HEK293 (cell line): ENCODE results near the gene GNB3.

Experiments used
- BCL11A ChIP-seq: fragments of 450-650 bp; formaldehyde crosslinking; IDR thresholded peaks from 2 replicates; pipeline ENCODE4 v1.5.1; 2016; ENCODE audit warnings: low read depth, missing biosample characterization, missing genetic modification characterization
- BCL11B ChIP-seq: fragments of 450-650 bp; formaldehyde crosslinking; IDR thresholded peaks from 2 replicates; pipeline ENCODE4 v1.5.1; 2016; ENCODE audit warnings: low read depth, missing biosample characterization, missing genetic modification characterization
- GLIS2 ChIP-seq: fragments of 450-650 bp; formaldehyde crosslinking; IDR thresholded peaks from 2 replicates; pipeline ENCODE4 v1.5.1; 2016; ENCODE audit warnings: missing biosample characterization, missing genetic modification characterization
- PATZ1 ChIP-seq: fragments of 450-650 bp; formaldehyde crosslinking; IDR thresholded peaks from 2 replicates; pipeline ENCODE4 v1.5.1; 2016; ENCODE audit warnings: missing biosample characterization, missing genetic modification characterization
- ZNF121 ChIP-seq: fragments of 450-650 bp; formaldehyde crosslinking; IDR thresholded peaks from 2 replicates; pipeline ENCODE4 v1.5.1; 2016; ENCODE audit warnings: missing biosample characterization, missing genetic modification characterization
- ZNF174 ChIP-seq: fragments of 450-650 bp; formaldehyde crosslinking; IDR thresholded peaks from 2 replicates; pipeline ENCODE4 v1.5.0; 2017; ENCODE audit warnings: missing biosample characterization, mild to moderate bottlenecking, missing genetic modification characterization
- ZNF23 ChIP-seq: fragments of 450-650 bp; formaldehyde crosslinking; IDR thresholded peaks from 2 replicates; pipeline ENCODE4 v1.5.1; 2016; ENCODE audit warnings: missing biosample characterization, missing genetic modification characterization, borderline replicate concordance
- ZNF248 ChIP-seq: fragments of 450-650 bp; formaldehyde crosslinking; IDR thresholded peaks from 2 replicates; pipeline ENCODE4 v1.5.1; 2017; ENCODE audit warnings: missing biosample characterization, missing genetic modification characterization
- ZNF292 ChIP-seq: fragments of 450-650 bp; formaldehyde crosslinking; IDR thresholded peaks from 2 replicates; pipeline ENCODE4 v1.5.1; 2016; ENCODE audit warnings: low read depth, missing biosample characterization, missing genetic modification characterization, borderline replicate concordance
- ZNF335 ChIP-seq: fragments of 450-650 bp; formaldehyde crosslinking; conservative IDR thresholded peaks from 2 replicates; pipeline ENCODE4 v1.5.1; 2016; ENCODE audit warnings: missing biosample characterization, missing genetic modification characterization
- ZNF416 ChIP-seq: fragments of 450-650 bp; formaldehyde crosslinking; IDR thresholded peaks from 2 replicates; pipeline ENCODE4 v1.5.1; 2016; ENCODE audit warnings: missing biosample characterization, missing genetic modification characterization
- ZNF530 ChIP-seq: fragments of 450-650 bp; formaldehyde crosslinking; IDR thresholded peaks from 2 replicates; pipeline ENCODE4 v1.5.1; 2016; ENCODE audit warnings: low read depth, missing biosample characterization, missing genetic modification characterization
- ZNF549 ChIP-seq: fragments of 450-650 bp; IDR thresholded peaks from 2 replicates; pipeline ENCODE4 v1.5.1; 2018; ENCODE audit warnings: missing biosample characterization, missing genetic modification characterization, mild to moderate bottlenecking, inconsistent platforms, moderate library complexity
- ZNF561 ChIP-seq: fragments of 450-650 bp; IDR thresholded peaks from 2 replicates; pipeline ENCODE4 v1.5.1; 2018; ENCODE audit warnings: missing biosample characterization, missing genetic modification characterization, borderline replicate concordance
- ZNF571 ChIP-seq: fragments of 450-650 bp; formaldehyde crosslinking; IDR thresholded peaks from 2 replicates; pipeline ENCODE4 v1.5.0; 2017; ENCODE audit warnings: missing biosample characterization, missing genetic modification characterization
- ZNF624 ChIP-seq: fragments of 450-650 bp; formaldehyde crosslinking; IDR thresholded peaks from 2 replicates; pipeline ENCODE4 v1.5.1; 2017; ENCODE audit warnings: missing biosample characterization, missing genetic modification characterization
- ZNF626 ChIP-seq: fragments of 450-650 bp; sonication (Bioruptor Pico); formaldehyde crosslinking; IDR thresholded peaks from 2 replicates; pipeline ENCODE4 v1.5.1; 2018; ENCODE audit warnings: missing biosample characterization, missing genetic modification characterization, inconsistent platforms
- ZNF660 ChIP-seq: fragments of 450-650 bp; IDR thresholded peaks from 2 replicates; pipeline ENCODE4 v1.5.1; 2018; ENCODE audit warnings: missing biosample characterization, mild to moderate bottlenecking, missing genetic modification characterization
- ZNF707 ChIP-seq: fragments of 450-650 bp; formaldehyde crosslinking; IDR thresholded peaks from 2 replicates; pipeline ENCODE4 v1.5.1; 2016; ENCODE audit warnings: missing biosample characterization, missing genetic modification characterization
- ZNF768 ChIP-seq: fragments of 450-650 bp; formaldehyde crosslinking; IDR thresholded peaks from 2 replicates; pipeline ENCODE4 v1.5.1; 2018; ENCODE audit warnings: missing biosample characterization, mild to moderate bottlenecking, missing genetic modification characterization
- ZNF843 ChIP-seq: fragments of 450-650 bp; formaldehyde crosslinking; IDR thresholded peaks from 2 replicates; pipeline ENCODE4 v1.5.1; 2016; ENCODE audit warnings: missing biosample characterization, missing genetic modification characterization
- TF ChIP-seq, protein P1 (sequence below): fragments of 450-650 bp; formaldehyde crosslinking; IDR thresholded peaks from 2 replicates; pipeline ENCODE4 v1.5.1; 2016; ENCODE audit warnings: missing biosample characterization, missing genetic modification characterization, borderline replicate concordance
- TF ChIP-seq, protein P2 (sequence below): fragments of 450-650 bp; formaldehyde crosslinking; IDR thresholded peaks from 2 replicates; pipeline ENCODE4 v1.5.1; 2016; ENCODE audit warnings: missing biosample characterization, missing genetic modification characterization
- TF ChIP-seq, protein P3 (sequence below): fragments of 450-650 bp; formaldehyde crosslinking; IDR thresholded peaks from 2 replicates; pipeline ENCODE4 v1.5.1; 2016; ENCODE audit warnings: missing biosample characterization, missing genetic modification characterization
- TF ChIP-seq, protein P4 (sequence below): fragments of 450-650 bp; formaldehyde crosslinking; IDR thresholded peaks from 2 replicates; pipeline ENCODE4 v1.5.1; 2016; ENCODE audit warnings: missing biosample characterization, missing genetic modification characterization

The GNB3 gene

GRCh38 chr12:6821591-6822425, 18.9 kb upstream of the GNB3 start, which contains the start of gene GPR162 (continued):
- TF ChIP-seq, protein P1, sequence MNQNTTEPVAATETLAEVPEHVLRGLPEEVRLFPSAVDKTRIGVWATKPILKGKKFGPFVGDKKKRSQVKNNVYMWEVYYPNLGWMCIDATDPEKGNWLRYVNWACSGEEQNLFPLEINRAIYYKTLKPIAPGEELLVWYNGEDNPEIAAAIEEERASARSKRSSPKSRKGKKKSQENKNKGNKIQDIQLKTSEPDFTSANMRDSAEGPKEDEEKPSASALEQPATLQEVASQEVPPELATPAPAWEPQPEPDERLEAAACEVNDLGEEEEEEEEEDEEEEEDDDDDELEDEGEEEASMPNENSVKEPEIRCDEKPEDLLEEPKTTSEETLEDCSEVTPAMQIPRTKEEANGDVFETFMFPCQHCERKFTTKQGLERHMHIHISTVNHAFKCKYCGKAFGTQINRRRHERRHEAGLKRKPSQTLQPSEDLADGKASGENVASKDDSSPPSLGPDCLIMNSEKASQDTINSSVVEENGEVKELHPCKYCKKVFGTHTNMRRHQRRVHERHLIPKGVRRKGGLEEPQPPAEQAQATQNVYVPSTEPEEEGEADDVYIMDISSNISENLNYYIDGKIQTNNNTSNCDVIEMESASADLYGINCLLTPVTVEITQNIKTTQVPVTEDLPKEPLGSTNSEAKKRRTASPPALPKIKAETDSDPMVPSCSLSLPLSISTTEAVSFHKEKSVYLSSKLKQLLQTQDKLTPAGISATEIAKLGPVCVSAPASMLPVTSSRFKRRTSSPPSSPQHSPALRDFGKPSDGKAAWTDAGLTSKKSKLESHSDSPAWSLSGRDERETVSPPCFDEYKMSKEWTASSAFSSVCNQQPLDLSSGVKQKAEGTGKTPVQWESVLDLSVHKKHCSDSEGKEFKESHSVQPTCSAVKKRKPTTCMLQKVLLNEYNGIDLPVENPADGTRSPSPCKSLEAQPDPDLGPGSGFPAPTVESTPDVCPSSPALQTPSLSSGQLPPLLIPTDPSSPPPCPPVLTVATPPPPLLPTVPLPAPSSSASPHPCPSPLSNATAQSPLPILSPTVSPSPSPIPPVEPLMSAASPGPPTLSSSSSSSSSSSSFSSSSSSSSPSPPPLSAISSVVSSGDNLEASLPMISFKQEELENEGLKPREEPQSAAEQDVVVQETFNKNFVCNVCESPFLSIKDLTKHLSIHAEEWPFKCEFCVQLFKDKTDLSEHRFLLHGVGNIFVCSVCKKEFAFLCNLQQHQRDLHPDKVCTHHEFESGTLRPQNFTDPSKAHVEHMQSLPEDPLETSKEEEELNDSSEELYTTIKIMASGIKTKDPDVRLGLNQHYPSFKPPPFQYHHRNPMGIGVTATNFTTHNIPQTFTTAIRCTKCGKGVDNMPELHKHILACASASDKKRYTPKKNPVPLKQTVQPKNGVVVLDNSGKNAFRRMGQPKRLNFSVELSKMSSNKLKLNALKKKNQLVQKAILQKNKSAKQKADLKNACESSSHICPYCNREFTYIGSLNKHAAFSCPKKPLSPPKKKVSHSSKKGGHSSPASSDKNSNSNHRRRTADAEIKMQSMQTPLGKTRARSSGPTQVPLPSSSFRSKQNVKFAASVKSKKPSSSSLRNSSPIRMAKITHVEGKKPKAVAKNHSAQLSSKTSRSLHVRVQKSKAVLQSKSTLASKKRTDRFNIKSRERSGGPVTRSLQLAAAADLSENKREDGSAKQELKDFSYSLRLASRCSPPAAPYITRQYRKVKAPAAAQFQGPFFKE (tag by site-specific recombination): no peak
- TF ChIP-seq ZNF768 (no peak), GLIS2 (tag by site-specific recombination) (peak; percentile 90), ZNF626 (tag by site-specific recombination) (no peak), ZNF624 (no peak), ZNF23 (tag by site-specific recombination) (no peak), BCL11A (tag by site-specific recombination) (no peak), ZNF121 (tag by site-specific recombination) (no peak), ZNF416 (tag by site-specific recombination) (no peak), ZNF571 (tag by site-specific recombination) (no peak), ZNF292 (no peak), ZNF660 (no peak), ZNF843 (tag by site-specific recombination) (no peak), ZNF530 (tag by site-specific recombination) (no peak), ZNF248 (tag by site-specific recombination) (no peak), ZNF707 (tag by site-specific recombination) (no peak), PATZ1 (tag by site-specific recombination) (peak; percentile 61; the same call in 1 of the 2 replicates), ZNF549 (tag by site-specific recombination) (no peak), ZNF335 (tag by site-specific recombination) (peak; percentile 66), ZNF174 (tag by site-specific recombination) (no peak), ZNF561 (tag by site-specific recombination) (no peak), BCL11B (tag by site-specific recombination) (peak; percentile 24; the same call in 1 of the 2 replicates)
- TF ChIP-seq, protein P2, sequence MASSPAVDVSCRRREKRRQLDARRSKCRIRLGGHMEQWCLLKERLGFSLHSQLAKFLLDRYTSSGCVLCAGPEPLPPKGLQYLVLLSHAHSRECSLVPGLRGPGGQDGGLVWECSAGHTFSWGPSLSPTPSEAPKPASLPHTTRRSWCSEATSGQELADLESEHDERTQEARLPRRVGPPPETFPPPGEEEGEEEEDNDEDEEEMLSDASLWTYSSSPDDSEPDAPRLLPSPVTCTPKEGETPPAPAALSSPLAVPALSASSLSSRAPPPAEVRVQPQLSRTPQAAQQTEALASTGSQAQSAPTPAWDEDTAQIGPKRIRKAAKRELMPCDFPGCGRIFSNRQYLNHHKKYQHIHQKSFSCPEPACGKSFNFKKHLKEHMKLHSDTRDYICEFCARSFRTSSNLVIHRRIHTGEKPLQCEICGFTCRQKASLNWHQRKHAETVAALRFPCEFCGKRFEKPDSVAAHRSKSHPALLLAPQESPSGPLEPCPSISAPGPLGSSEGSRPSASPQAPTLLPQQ (tag by site-specific recombination): no peak
- TF ChIP-seq, protein P3, sequence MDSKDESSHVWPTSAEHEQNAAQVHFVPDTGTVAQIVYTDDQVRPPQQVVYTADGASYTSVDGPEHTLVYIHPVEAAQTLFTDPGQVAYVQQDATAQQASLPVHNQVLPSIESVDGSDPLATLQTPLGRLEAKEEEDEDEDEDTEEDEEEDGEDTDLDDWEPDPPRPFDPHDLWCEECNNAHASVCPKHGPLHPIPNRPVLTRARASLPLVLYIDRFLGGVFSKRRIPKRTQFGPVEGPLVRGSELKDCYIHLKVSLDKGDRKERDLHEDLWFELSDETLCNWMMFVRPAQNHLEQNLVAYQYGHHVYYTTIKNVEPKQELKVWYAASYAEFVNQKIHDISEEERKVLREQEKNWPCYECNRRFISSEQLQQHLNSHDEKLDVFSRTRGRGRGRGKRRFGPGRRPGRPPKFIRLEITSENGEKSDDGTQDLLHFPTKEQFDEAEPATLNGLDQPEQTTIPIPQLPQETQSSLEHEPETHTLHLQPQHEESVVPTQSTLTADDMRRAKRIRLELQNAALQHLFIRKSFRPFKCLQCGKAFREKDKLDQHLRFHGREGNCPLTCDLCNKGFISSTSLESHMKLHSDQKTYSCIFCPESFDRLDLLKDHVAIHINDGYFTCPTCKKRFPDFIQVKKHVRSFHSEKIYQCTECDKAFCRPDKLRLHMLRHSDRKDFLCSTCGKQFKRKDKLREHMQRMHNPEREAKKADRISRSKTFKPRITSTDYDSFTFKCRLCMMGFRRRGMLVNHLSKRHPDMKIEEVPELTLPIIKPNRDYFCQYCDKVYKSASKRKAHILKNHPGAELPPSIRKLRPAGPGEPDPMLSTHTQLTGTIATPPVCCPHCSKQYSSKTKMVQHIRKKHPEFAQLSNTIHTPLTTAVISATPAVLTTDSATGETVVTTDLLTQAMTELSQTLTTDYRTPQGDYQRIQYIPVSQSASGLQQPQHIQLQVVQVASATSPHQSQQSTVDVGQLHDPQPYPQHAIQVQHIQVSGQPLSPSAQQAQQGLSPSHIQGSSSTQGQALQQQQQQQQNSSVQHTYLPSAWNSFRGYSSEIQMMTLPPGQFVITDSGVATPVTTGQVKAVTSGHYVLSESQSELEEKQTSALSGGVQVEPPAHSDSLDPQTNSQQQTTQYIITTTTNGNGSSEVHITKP (tag by site-specific recombination): no peak
- TF ChIP-seq, protein P4, sequence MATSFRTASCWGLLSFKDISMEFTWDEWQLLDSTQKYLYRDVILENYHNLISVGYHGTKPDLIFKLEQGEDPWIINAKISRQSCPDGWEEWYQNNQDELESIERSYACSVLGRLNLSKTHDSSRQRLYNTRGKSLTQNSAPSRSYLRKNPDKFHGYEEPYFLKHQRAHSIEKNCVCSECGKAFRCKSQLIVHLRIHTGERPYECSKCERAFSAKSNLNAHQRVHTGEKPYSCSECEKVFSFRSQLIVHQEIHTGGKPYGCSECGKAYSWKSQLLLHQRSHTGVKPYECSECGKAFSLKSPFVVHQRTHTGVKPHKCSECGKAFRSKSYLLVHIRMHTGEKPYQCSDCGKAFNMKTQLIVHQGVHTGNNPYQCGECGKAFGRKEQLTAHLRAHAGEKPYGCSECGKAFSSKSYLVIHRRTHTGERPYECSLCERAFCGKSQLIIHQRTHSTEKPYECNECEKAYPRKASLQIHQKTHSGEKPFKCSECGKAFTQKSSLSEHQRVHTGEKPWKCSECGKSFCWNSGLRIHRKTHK (tag by site-specific recombination): no peak
